HG03354 (cell line): Measurements from ENCODE around the gene GPC5.
"Not testable (repeated sequence)": the region's sequence is repeated elsewhere in the genome, so short reads cannot be mapped to it uniquely, and the experiment has no call there.

Experiments used
- ATAC-seq: cut with Tn5 transposase; IDR thresholded peaks from one replicate; pipeline ENCODE4 v1.9.1; 2021; ENCODE audit warnings: mild to moderate bottlenecking; ENCODE audit not compliant: unreplicated experiment, poor library complexity, severe bottlenecking

GPC5 gene

GRCh38 chr13:91785431-91786119, 387.2 kb downstream of the GPC5 start:
- ATAC-seq: peak; percentile 93

DNA sequence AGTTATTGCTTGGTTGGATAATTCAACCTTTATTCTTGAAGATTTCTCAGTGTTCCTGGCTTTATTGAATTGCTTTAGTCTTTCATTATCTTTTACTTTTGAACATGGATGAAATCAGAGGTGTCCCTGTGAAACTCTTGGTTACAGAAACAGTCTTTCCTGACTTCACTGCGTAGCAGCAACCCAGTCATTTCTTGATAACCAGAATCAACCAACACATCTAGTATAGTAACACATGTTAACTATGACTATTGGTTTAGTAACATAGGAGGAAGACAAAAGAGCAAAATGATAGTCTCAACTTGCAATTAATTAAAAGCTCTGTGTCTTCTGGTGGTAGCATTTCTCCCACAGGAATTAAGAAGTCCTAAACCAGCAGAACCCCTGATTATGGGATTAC, 393.6 kb downstream of the GPC5 start:
- ATAC-seq: no peak

- ATAC-seq: no peak
Observed at GRCh38 chr13:91797567-91797966, 399.1 kb downstream of the GPC5 start.

GRCh38 chr13:91798338-91798737, 399.9 kb downstream of the GPC5 start:
- ATAC-seq: not testable (repeated sequence)

DNA sequence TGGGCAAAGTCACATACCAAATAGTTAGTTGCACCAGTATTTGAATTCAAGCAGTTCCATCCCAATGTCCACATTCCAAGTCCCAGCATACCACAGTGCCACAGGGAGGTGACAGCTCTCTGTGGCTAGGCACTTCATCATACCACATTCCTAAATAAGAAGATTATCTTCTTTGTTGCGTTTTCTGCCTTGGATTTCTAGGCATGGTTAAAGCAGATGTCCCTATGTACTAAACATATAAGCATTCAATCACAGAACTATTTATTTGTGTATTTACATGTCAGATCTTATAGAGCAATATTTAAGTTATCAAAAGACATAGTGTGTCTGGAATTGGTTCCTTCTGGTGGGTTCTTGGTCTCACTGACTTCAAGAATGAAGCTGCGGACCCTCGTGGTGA, 403.4 kb downstream of the GPC5 start:
- not testable (repeated sequence) for ATAC-seq

DNA sequence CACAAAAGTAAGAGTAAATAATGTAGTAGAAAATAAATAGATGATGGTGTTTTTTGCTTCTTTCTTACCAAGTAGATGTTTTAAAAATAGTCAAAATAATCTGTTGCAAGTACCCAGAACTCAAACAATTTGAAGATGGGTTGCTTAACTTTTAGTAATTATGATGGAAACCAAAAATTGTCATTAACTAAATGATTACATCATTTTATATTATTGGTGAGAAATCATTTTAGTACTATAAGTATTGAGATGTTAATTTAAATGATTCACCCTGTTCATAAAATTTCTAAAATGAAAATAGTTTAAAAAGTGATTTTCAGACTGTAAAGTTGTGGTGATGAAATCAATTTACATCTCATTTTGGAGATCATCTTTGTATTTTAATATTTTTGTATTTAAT, 404.5 kb downstream of the GPC5 start:
- ATAC-seq: no peak

DNA sequence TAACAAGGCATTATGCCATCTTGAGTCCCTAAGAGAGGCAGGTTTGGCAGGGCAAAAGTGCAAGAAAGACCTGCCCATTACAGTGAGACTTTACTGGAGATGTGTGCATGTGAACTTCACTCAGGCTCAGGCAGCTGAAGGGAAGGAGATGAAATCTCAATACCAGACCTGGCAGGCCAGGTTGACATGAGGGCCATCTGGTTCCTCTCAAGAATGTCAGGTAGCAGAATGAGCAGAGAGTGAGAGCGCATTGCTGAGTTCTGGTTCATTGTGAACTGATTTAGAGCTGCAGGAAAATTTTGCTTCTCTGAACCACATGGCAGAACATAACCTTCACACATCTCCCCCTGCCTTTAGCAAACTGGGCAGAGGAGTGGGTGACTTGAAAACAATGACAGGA, 406.3 kb downstream of the GPC5 start:
- no peak for ATAC-seq

- no peak for ATAC-seq
Observed at GRCh38 chr13:91805605-91806004, 407.2 kb downstream of the GPC5 start.

DNA sequence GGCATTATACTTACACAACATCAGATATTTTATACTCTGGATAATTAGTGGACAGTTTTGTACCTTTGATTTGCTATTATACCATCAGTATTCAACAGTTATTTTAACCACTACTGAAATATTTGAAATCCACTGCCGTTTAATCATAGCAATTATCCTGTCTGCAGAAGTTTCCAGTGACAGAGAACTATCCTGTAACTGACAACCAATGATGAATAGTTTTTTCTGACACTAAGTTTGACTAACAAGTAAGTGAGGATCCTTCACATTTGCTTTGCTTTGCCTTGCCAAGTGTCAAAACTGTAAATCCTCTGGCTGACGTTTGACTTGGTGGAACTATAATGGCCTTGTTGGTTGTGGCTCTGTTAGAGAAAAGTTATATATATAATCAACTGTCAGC, 410.7 kb downstream of the GPC5 start:
- no peak for ATAC-seq

GRCh38 chr13:91813253-91813652, 414.8 kb downstream of the GPC5 start:
- ATAC-seq: no peak

- ATAC-seq: no peak
Observed at GRCh38 chr13:91816263-91816807, 417.9 kb downstream of the GPC5 start.

GRCh38 chr13:91817250-91817649, 418.8 kb downstream of the GPC5 start:
- ATAC-seq: no peak

- no peak for ATAC-seq
Observed at GRCh38 chr13:91824416-91824815, 426.0 kb downstream of the GPC5 start.

DNA sequence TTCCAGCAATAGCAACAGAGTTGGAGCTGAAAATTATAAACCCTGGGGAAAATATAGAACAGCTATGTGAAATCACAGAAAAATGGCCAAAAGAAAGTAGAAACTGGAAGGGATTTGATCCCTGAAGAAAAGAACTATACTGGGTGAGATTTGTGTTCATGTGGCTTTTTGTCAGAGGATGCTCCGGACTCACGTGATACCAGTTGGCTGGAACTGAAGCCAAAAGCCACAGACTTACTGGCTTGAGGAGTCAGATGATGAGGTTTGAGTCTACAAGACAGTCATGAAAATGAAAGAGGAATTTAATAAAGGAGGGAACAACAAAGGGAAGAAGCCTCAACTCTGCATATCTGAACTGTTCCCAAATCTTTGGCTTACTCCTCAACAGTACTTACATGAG, 427.1 kb downstream of the GPC5 start:
- no peak for ATAC-seq

DNA sequence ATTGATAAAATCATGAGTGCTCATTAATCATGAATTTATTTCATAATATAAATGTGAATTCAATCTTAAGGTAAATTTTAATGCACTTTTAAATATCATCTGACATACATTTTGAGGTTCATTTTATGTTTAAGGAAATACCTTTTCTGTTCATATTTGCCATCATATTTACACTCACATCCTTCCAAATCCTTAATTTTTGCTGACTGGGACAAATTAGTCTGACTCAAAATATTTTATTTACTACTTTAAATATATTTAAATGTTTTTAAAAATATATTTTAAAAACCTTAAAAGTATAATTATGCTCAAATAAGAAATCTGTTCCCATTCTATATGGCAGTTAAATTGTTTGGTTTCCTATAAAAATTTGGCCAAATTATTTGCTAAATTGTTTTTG, 438.1 kb downstream of the GPC5 start:
- no peak for ATAC-seq

- no peak for ATAC-seq
Observed at GRCh38 chr13:91845612-91846011, 447.2 kb downstream of the GPC5 start.

DNA sequence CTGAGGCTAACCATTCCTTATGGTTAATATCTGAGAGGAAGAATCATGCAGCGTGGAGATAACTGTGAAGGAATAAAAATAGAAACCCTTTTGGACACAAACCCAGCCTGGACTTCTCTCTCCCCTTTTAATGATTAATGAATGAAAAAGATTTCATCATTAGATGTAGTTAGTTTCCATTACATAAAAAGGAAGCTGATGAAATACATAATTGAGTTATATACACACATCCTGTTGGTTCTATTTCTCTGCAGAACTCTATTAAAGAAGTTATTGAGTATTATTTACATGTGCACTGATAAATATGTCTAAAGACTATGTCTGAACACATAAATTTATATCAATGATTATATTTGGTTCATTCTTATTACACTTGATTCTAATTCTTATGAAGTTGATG, 465.3 kb downstream of the GPC5 start:
- ATAC-seq: no peak

DNA sequence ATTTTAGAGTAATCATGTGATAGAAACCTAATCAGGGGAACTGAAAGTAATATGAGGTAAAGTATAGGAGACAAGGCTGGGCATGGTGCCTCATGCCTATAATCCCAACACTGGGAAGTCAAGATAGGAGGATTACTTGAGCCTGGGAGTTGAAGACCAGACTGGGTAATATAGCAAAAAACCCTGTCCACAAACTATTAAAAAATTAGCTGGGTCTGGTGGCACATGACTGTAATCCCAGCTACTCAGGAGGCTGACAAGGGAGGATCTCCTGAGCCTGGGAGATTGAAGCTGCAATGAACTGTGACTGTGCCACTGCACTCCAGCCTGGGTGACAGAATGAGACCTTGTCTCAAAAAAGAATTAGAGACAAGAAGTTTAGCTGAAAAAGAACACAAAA, 469.9 kb downstream of the GPC5 start:
- ATAC-seq: no peak

DNA sequence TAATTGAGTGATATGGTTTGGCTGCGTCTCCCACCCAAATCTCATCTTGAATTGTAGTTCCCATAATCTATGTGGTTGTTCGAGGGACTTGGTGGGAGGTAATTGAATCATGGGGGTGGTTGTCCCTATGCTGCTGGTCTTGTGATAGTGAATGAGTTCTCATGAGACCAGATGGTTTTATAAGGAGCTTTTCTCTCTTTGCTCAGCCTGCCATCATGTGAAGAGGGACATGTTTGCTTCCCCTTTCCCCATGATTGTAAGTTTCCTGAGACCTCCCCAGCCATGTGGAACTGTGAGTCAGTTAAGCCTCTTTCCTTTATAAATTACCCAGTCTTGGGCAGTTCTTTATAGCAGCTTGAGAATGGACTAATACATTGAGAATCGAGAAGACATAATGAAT, 480.1 kb downstream of the GPC5 start:
- no peak for ATAC-seq

GRCh38 chr13:91879360-91879759, 480.9 kb downstream of the GPC5 start:
- no peak for ATAC-seq

DNA sequence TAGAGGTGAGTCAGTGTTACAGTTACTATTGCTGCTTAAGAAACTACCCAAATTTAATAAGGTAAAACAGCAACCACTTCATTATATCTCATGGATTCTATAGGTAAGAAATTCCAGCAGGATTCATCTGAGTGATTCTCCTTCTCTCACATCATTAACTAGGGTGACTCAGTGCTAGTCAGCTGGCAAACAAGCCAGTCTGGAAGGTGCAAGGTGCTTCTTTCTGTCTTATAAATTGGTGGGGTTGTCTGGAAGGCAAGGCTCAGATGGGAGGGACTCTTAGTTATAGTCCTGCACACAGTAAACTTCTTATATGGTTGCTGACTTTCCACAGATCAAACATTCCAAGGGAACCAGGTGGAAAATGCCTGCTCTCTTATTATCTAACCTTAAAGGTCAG, 484.5 kb downstream of the GPC5 start:
- no peak for ATAC-seq

GRCh38 chr13:91889641-91890040, 491.2 kb downstream of the GPC5 start:
- ATAC-seq: no peak
